Astrocyte of the cerebellum (primary cell): ENCODE measurements around the gene FLNA.
"Not testable (repeated sequence)": the region's sequence is repeated elsewhere in the genome, so short reads cannot be mapped to it uniquely, and the experiment has no call there.

Source experiments
- DNase-seq: peaks from one replicate; pipeline ENCODE4 v3.0.0-alpha.2; 2011; ENCODE audit warnings: low read depth
- H3K4me3 ChIP-seq: 2 replicates; pipeline ENCODE4 v1.5.1; 2011; ENCODE audit warnings: mild to moderate bottlenecking, low read depth, low read length, moderate library complexity
- CTCF ChIP-seq: IDR thresholded peaks from 2 replicates; pipeline ENCODE4 v1.5.1; 2012; ENCODE audit warnings: low read length, low read depth, moderate library complexity, mild to moderate bottlenecking; ENCODE audit errors: missing control alignments
- in situ Hi-C: cut with HindIII; loops from 2 replicates; pipeline ENCODE4 v1.10.0; 2017; ENCODE audit warnings: low sequenced_read_pairs

The FLNA gene

GRCh38 chrX:154403858-154404257 lies 29.4 kb upstream of the FLNA start:
- in situ Hi-C loops, result no loop called here
- H3K4me3 ChIP-seq, result no peak overlapping the region
- no peak for DNase-seq
- TF ChIP-seq CTCF, result no peak

- no peak for TF ChIP-seq CTCF
- no peak for DNase-seq
- in situ Hi-C loops, result no loop called here
- no peak overlapping the region for H3K4me3 ChIP-seq
Observed at GRCh38 chrX:154403192-154403591, 28.8 kb upstream of the FLNA start.

- no peak for TF ChIP-seq CTCF
- no peak overlapping the region for H3K4me3 ChIP-seq
- no peak for DNase-seq
- in situ Hi-C loops, result no loop called here
Observed at GRCh38 chrX:154402622-154403127, 28.2 kb upstream of the FLNA start.

GRCh38 chrX:154401918-154402621 lies 27.6 kb upstream of the FLNA start:
- TF ChIP-seq CTCF, result no peak
- no peak overlapping the region for H3K4me3 ChIP-seq
- in situ Hi-C loops, result no loop called here
- no peak for DNase-seq

- H3K4me3 ChIP-seq, result no peak overlapping the region
- in situ Hi-C loops, result no loop called here
- DNase-seq, result no peak
- no peak for TF ChIP-seq CTCF
Observed at GRCh38 chrX:154401045-154401799, 26.8 kb upstream of the FLNA start.

GRCh38 chrX:154400369-154400817 lies 26.0 kb upstream of the FLNA start:
- DNase-seq, in situ Hi-C loops: not testable (repeated sequence)
- H3K4me3 ChIP-seq, result peak overlapping the region; percentile 88
